Stimulated activated effector memory CD8-positive, alpha-beta T cell treated with anti-CD3 and anti-CD28 coated beads, Interleukin-12 subunit alpha, Interleukin-12 subunit beta, amount 100 ng/mL, for 72 hours (primary cell): ENCODE measurements around the gene SZT2.
"Not testable (repeated sequence)": the region's sequence is repeated elsewhere in the genome, so short reads cannot be mapped to it uniquely, and the experiment has no call there.

Experiments
- ATAC-seq: fragments of 150-1000 bp; cut with Tn5 transposase; 2 replicates; pipeline ENCODE4 v1.10.0; 2021
- DNase-seq, 2 donors: peaks; one replicate each; pipeline ENCODE4 v3.0.0; 2021 to 2022; ENCODE audit warnings: low spot score in 2 of 2
- H3K27ac Mint-ChIP-seq: one replicate; pipeline ENCODE4 v1.8.0; 2022; ENCODE audit warnings: mild to moderate bottlenecking, mixed read lengths
- H3K36me3 Mint-ChIP-seq: one replicate; pipeline ENCODE4 v1.8.0; 2022; ENCODE audit warnings: mild to moderate bottlenecking, mixed read lengths
- H3K4me1 Mint-ChIP-seq: one replicate; pipeline ENCODE4 v1.8.0; 2022; ENCODE audit warnings: mixed read lengths
- H3K4me3 Mint-ChIP-seq: one replicate; pipeline ENCODE4 v1.8.0; 2022; ENCODE audit warnings: mild to moderate bottlenecking, mixed read lengths
- H3K9me3 Mint-ChIP-seq: one replicate; pipeline ENCODE4 v1.8.0; 2022; ENCODE audit warnings: mixed read lengths

SZT2 gene

GRCh38 chr1:43369779-43370178 lies 19.9 kb upstream of the SZT2 start:
- peaks cover 35% of the 10 kb centered on the region for H3K4me1 Mint-ChIP-seq
- not testable (repeated sequence) for H3K4me3 Mint-ChIP-seq

GRCh38 chr1:43370564-43370963 lies 19.1 kb upstream of the SZT2 start:
- Mint-ChIP-seq H3K36me3 (peaks cover 23% of the 10 kb centered on the region), H3K4me1 (peaks cover 27% of the 10 kb centered on the region), H3K27ac (peak overlapping the region; percentile 5), H3K4me3 (no peak overlapping the region), H3K9me3 (no peaks in the 10 kb centered on the region)
- no peak for DNase-seq
- no peak for ATAC-seq

More at GRCh38 chr1:43369779-43370178, 19.9 kb upstream of the SZT2 start:
- peaks cover 31% of the 10 kb centered on the region for H3K36me3 Mint-ChIP-seq
- ATAC-seq, DNase-seq, H3K27ac Mint-ChIP-seq, H3K9me3 Mint-ChIP-seq: not testable (repeated sequence)

- Mint-ChIP-seq H3K36me3 (peaks cover 10% of the 10 kb centered on the region), H3K4me3 (no peak overlapping the region), H3K9me3 (no peaks in the 10 kb centered on the region), H3K4me1 (peaks cover 14% of the 10 kb centered on the region), H3K27ac (no peak overlapping the region)
- DNase-seq = no peak
- ATAC-seq = no peak
Observed at GRCh38 chr1:43372172-43372571, 17.5 kb upstream of the SZT2 start.

GRCh38 chr1:43373066-43373940 lies 16.4 kb upstream of the SZT2 start:
- DNase-seq = no peak
- no peak overlapping the region for H3K4me3 Mint-ChIP-seq
- H3K27ac Mint-ChIP-seq = no peak overlapping the region

GRCh38 chr1:43376723-43377235 lies 12.9 kb upstream of the SZT2 start:
- Mint-ChIP-seq H3K27ac (no peak overlapping the region), H3K4me3 (no peak overlapping the region), H3K9me3 (no peaks in the 10 kb centered on the region), H3K36me3 (peaks cover 22% of the 10 kb centered on the region), H3K4me1 (peaks cover 5% of the 10 kb centered on the region)
- DNase-seq (no peak), ATAC-seq (no peak)

More at GRCh38 chr1:43373066-43373940, 16.4 kb upstream of the SZT2 start:
- no peak for ATAC-seq
- peaks cover 7% of the 10 kb centered on the region for H3K36me3 Mint-ChIP-seq
- H3K9me3 Mint-ChIP-seq = no peaks in the 10 kb centered on the region
- peaks cover 10% of the 10 kb centered on the region for H3K4me1 Mint-ChIP-seq

GRCh38 chr1:43377831-43378230 lies 11.9 kb upstream of the SZT2 start:
- ATAC-seq (no peak), DNase-seq (no peak)
- Mint-ChIP-seq H3K36me3 (peaks cover 28% of the 10 kb centered on the region), H3K4me1 (peaks cover 5% of the 10 kb centered on the region), H3K9me3 (no peaks in the 10 kb centered on the region), H3K27ac (no peak overlapping the region), H3K4me3 (no peak overlapping the region)

GRCh38 chr1:43379476-43379875 lies 10.2 kb upstream of the SZT2 start:
- Mint-ChIP-seq H3K36me3 (peaks cover 44% of the 10 kb centered on the region), H3K27ac (peak overlapping the region; percentile 6), H3K9me3 (no peaks in the 10 kb centered on the region), H3K4me3 (no peak overlapping the region), H3K4me1 (peaks cover 5% of the 10 kb centered on the region)
- no peak for ATAC-seq
- no peak for DNase-seq

GRCh38 chr1:43381612-43382011 lies 8.1 kb upstream of the SZT2 start:
- H3K36me3 Mint-ChIP-seq = peaks cover 65% of the 10 kb centered on the region
- H3K4me3 Mint-ChIP-seq = no peak overlapping the region
- no peak for ATAC-seq
- H3K4me1 Mint-ChIP-seq = peaks cover 5% of the 10 kb centered on the region
- H3K27ac Mint-ChIP-seq = peak overlapping the region; percentile 63
- no peak for DNase-seq
- no peaks in the 10 kb centered on the region for H3K9me3 Mint-ChIP-seq

- Mint-ChIP-seq H3K27ac (peak overlapping the region; percentile 63), H3K36me3 (peaks cover 71% of the 10 kb centered on the region)
- no peak for ATAC-seq
Observed at GRCh38 chr1:43382027-43382779, 7.5 kb upstream of the SZT2 start.

GRCh38 chr1:43383449-43383848 lies 6.2 kb upstream of the SZT2 start:
- DNase-seq (no peak), ATAC-seq (no peak)
- Mint-ChIP-seq H3K9me3 (no peaks in the 10 kb centered on the region), H3K4me3 (no peak overlapping the region), H3K4me1 (peaks cover 19% of the 10 kb centered on the region), H3K27ac (no peak overlapping the region), H3K36me3 (peaks cover 76% of the 10 kb centered on the region)

More at GRCh38 chr1:43382027-43382779, 7.5 kb upstream of the SZT2 start:
- no peak for DNase-seq
- Mint-ChIP-seq H3K4me1 (peaks cover 7% of the 10 kb centered on the region), H3K9me3 (no peaks in the 10 kb centered on the region), H3K4me3 (no peak overlapping the region)

- H3K4me3 Mint-ChIP-seq = no peak overlapping the region
- H3K4me1 Mint-ChIP-seq = peaks cover 28% of the 10 kb centered on the region
- ATAC-seq = no peak
- H3K27ac Mint-ChIP-seq = peak overlapping the region; percentile 67
- DNase-seq = no peak
- H3K36me3 Mint-ChIP-seq = peaks cover 72% of the 10 kb centered on the region
- H3K9me3 Mint-ChIP-seq = no peaks in the 10 kb centered on the region
Observed at GRCh38 chr1:43386676-43387075, 3.0 kb upstream of the SZT2 start.

GRCh38 chr1:43387976-43388599 lies 1.6 kb upstream of the SZT2 start:
- H3K9me3 Mint-ChIP-seq = no peaks in the 10 kb centered on the region
- H3K4me3 Mint-ChIP-seq = peak overlapping the region; percentile 99
- no peak for ATAC-seq
- H3K4me1 Mint-ChIP-seq = peaks cover 33% of the 10 kb centered on the region
- H3K36me3 Mint-ChIP-seq = peaks cover 64% of the 10 kb centered on the region
- DNase-seq = no peak
- peak overlapping the region; percentile 98 for H3K27ac Mint-ChIP-seq

- no peak for ATAC-seq
- Mint-ChIP-seq H3K9me3 (no peaks in the 10 kb centered on the region), H3K36me3 (peaks cover 59% of the 10 kb centered on the region), H3K27ac (peak overlapping the region; percentile 98), H3K4me3 (peak overlapping the region; percentile 99), H3K4me1 (peaks cover 39% of the 10 kb centered on the region)
- no peak for DNase-seq
Observed at GRCh38 chr1:43388613-43389012, 1.1 kb upstream of the SZT2 start.

- Mint-ChIP-seq H3K4me3 (no peak overlapping the region), H3K36me3 (peaks cover 39% of the 10 kb centered on the region), H3K9me3 (no peaks in the 10 kb centered on the region), H3K4me1 (peaks cover 36% of the 10 kb centered on the region), H3K27ac (no peak overlapping the region)
- no peak for ATAC-seq
- no peak for DNase-seq
Observed at GRCh38 chr1:43392702-43393101, 3.0 kb downstream of the SZT2 start.

GRCh38 chr1:43395523-43395922 lies 5.8 kb downstream of the SZT2 start:
- no peak for DNase-seq
- peak overlapping the region; percentile 32 for H3K27ac Mint-ChIP-seq
- H3K4me1 Mint-ChIP-seq = peaks cover 15% of the 10 kb centered on the region
- no peaks in the 10 kb centered on the region for H3K9me3 Mint-ChIP-seq
- no peak for ATAC-seq
- H3K4me3 Mint-ChIP-seq = no peak overlapping the region
- H3K36me3 Mint-ChIP-seq = peaks cover 19% of the 10 kb centered on the region
